22Rv1 (cell line): Measurements from ENCODE around the gene IFT25.

Experiments used
- CTCF ChIP-seq: fragments of 450-650 bp; IDR thresholded peaks from 2 replicates; pipeline ENCODE4 v1.5.1; 2017; ENCODE audit warnings: mild to moderate bottlenecking
- ZFX ChIP-seq: fragments of 450-650 bp; IDR thresholded peaks from 2 replicates; pipeline ENCODE4 v1.6.1; 2017; ENCODE audit warnings: antibody characterized with exemption, borderline replicate concordance

- no peak for TF ChIP-seq CTCF
- TF ChIP-seq ZFX = no peak
These were observed 41.0 kb upstream of the IFT25 start for GRCh38 chr1:53986458-53986857.
